ENCODE data around the gene PIK3R6.

The PIK3R6 gene

DNA sequence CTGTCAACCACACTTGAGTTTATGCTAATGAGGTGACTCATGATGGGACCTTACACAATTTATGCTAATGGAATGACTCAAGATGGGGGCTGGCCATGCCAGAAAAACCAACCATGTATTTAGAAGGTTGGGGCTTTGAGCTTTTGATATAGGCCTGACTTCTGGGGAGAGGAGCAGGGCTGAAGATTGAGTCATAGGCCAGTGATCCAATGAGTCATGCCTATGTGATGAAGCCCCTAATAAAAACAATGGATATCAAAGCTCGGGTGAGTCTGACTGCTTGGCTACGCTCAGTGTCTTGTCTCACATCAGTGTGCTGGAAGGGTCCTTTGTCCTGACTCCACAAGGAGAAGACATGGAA is 75.6 kb downstream of the PIK3R6 start:
- DNase-seq: peak; percentile 31

DNA sequence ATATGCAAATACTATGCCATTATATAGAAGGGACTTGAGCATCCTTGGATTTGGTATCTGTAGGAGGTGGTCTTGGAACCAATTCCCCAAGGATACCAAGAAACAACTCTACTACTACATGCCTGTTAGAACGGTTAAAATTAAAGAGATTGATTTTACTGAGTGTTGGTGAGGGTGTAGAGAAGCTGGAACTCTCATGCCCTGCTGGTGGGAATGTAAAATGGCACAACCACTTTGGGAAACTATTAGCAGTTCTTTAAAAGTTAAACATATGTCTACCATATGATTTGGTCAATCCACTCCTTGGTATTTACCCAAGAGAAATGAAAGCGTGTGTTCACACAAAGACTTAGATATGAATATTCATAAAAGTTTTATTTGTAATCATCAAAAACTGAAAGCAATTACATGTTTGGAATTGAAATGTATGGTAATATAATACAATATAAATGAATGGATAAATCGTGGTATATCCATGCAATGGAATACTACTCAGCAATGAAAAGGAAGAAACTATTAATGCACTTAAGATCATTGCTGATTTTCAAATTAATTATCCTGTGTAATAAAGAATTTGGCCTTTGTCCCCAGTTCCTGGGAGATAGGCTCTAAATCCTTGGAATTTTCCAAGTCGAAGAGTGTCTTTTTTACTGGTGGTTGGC is 76.1 kb downstream of the PIK3R6 start:
- no peak for DNase-seq

GRCh38 chr17:8789743-8790142 is 77.7 kb downstream of the PIK3R6 start:
- no peak for DNase-seq

DNA sequence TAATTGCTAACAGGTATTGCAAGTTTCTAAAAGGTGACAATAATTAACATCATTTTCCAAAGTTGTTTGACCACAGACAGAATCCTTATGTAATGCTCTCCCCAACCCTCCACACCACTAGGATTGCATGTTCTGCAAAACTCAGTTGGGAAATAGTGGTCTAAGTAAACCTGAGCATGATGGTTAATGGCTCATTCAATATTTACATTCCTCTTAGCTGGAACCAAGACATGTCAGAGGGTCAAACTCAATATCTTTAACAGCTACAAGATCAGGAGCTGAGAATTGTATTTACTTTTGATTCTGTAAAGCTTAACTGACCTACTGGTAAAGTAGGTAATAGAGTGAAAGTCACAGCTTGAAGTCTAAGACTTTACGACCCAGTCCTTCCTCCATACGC is 78.5 kb downstream of the PIK3R6 start:
- DNase-seq: no peak

- DNase-seq: peak; percentile 40
Observed at GRCh38 chr17:8785547-8786413, 81.7 kb downstream of the PIK3R6 start.

- no peak for DNase-seq
Observed at GRCh38 chr17:8782176-8782575, 85.3 kb downstream of the PIK3R6 start.

- no peak for DNase-seq
Observed at GRCh38 chr17:8781776-8782175, 85.7 kb downstream of the PIK3R6 start.

- DNase-seq: no peak
Observed at GRCh38 chr17:8776881-8777280, 90.6 kb downstream of the PIK3R6 start.

GRCh38 chr17:8776248-8776647 is 91.2 kb downstream of the PIK3R6 start:
- DNase-seq: no peak

- no peak for DNase-seq
Observed at GRCh38 chr17:8766731-8767130, 100.7 kb downstream of the PIK3R6 start.

GRCh38 chr17:8762012-8762411 is 105.5 kb downstream of the PIK3R6 start:
- no peak for DNase-seq

- DNase-seq: no peak
Observed at GRCh38 chr17:8758137-8758596, 109.3 kb downstream of the PIK3R6 start, which contains the start of gene SPDYE4. TSS of gene SPDYE4 (minus strand) at chr17:8758546. CDS start at chr17:8758382, 164 bp downstream.

DNA sequence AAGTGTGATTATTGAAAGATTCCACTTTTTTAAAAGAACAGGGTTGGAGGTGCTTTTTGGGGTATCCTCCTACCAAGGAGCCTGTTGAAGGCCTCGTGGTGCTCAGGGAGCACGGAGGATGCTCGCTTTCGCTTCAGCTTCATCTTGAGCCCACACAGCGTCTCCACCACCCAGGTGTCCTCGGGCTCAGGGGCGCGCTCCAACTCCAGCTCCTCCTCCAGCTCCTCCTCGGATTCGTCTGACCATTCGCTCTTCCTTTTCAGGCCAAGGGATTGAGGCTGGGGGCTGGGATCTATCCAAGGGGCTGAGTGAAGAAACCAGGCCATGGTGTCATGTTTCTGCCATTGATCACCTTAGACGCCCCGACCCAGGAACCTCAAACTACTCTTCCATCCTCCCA is 110.3 kb downstream of the PIK3R6 start:
- no peak for DNase-seq

DNA sequence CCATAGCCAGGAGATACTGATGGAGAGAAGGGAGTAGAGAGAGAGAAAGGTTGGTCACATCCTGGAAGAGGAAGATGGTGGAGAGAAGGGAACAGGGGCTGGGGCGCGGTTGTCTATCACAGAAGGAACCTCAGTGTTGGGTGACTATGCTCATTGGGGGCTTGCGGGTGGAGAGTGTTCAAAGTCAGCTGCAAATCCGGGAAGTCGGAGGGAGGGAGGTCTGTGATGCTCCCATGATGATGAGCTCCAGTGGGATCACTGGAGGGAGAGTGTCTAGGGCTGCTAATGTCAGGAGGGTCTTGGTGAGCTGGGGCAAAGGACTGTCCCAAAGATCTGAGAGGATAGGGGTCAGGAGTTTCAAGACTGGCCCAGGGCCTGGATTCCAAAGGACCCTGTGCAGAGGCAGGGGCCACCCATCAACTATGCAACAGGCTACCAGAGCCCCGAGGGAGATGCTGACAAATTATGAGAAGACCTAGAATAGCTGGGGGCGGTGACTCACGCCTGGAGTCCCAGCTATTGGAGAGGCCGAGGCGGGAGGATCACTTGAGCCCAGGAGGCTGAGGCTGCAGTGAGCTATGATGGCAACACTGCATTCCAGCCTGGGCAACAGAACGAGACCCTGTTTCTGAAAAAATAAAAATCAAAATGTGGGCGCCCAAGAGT is 111.8 kb downstream of the PIK3R6 start:
- DNase-seq: no peak

DNA sequence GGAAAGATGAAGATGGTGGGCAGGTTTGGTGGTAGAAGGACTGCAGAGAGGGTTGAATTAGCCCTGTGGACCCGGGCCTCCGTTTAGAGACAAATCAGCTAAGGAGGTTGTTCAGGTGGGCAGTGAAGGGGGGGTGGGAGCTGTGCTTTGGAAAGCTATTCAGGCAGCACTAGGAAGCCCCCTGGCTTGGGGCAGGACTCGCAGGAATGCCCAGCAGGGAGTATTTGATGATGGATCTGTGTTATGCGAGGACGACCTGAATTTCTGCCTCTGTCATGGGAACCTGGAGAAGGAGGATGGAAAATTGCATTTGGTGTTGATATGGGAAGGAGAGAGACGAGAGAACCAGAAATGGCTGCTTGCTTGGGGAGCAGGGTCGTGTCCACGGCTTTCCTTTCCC is 112.6 kb downstream of the PIK3R6 start:
- no peak for DNase-seq

DNA sequence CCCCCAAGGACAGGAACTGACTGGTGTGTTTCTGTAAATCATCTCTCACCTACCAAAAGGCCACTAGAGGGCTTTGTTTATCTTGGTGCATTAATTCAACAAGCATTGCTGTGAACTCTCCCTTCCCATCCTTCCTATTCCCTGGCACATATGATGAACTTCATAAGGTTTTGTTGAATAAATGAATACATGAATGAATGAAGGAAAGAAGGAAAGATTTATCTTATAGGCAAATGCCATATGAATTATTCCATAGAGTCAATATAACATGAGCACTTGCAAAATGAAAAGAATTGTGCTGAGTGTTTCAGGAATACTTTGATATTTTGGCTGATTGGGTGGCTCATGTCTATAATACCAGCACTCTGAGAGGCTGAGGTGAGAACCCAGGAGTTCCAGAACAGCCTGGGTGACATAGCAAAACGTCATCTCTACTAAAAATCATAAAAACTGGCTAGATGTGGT is 113.5 kb downstream of the PIK3R6 start:
- DNase-seq: no peak

GRCh38 chr17:8753136-8753975 is 114.1 kb downstream of the PIK3R6 start:
- no peak for DNase-seq
